ENCODE data around the gene EDAR.

DNA sequence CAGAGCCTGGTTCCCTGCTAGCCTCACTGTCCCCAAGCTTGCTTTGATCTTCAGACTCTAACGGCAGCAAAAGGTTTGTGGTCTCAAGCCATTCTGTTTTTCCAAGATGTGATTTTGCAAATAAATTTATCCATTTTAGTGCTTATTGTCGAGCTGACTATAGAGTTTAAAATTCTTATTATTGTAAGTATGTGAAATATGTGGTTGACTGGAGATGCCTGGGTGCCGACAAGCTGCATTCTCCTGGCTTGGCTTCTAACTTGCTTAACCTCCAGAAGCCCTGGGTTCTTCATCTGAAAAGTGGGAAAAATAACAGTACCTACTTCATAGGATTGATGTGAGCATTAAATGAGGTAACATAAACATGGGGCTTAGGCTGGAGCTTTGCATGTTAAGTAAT, 9.9 kb upstream of the EDAR start:
- TF ChIP-seq EZH2 (IDR thresholded peaks at IDR 0.05; ENCODE audit: borderline replicate concordance, control insufficient read depth, low read depth, low read length), result no peak
- TF ChIP-seq TBL1XR1 (IDR thresholded peaks at IDR 0.05; ENCODE audit: low read depth, low read length), result no peak
- TF ChIP-seq, protein P1, sequence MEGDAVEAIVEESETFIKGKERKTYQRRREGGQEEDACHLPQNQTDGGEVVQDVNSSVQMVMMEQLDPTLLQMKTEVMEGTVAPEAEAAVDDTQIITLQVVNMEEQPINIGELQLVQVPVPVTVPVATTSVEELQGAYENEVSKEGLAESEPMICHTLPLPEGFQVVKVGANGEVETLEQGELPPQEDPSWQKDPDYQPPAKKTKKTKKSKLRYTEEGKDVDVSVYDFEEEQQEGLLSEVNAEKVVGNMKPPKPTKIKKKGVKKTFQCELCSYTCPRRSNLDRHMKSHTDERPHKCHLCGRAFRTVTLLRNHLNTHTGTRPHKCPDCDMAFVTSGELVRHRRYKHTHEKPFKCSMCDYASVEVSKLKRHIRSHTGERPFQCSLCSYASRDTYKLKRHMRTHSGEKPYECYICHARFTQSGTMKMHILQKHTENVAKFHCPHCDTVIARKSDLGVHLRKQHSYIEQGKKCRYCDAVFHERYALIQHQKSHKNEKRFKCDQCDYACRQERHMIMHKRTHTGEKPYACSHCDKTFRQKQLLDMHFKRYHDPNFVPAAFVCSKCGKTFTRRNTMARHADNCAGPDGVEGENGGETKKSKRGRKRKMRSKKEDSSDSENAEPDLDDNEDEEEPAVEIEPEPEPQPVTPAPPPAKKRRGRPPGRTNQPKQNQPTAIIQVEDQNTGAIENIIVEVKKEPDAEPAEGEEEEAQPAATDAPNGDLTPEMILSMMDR (IDR thresholded peaks at IDR 0.05 in 2 of 3, conservative IDR thresholded peaks at IDR 0.05 in 1 of 3; ENCODE audit: control insufficient read depth in 2 of 3, extremely low read depth in 1 of 3, insufficient read depth in 1 of 3, low read depth in 3 of 3, low read length in 3 of 3), result no peak
- TF ChIP-seq YY1 (IDR thresholded peaks at IDR 0.05; ENCODE audit: low read depth, low read length), result no peak
- no peak for TF ChIP-seq TAF1 (IDR thresholded peaks at IDR 0.05; ENCODE audit: borderline replicate concordance, low read depth, low read length)
- no peak for TF ChIP-seq SP1 (IDR thresholded peaks at IDR 0.05; ENCODE audit: low read depth, low read length)
- no peak for TF ChIP-seq EGR1 (IDR thresholded peaks at IDR 0.05; ENCODE audit: borderline replicate concordance in 1 of 2, low read depth in 2 of 2, low read length in 2 of 2)
- no peak for TF ChIP-seq POLR2A (IDR thresholded peaks at IDR 0.05; ENCODE audit: low read depth, low read length)
- no peak for TF ChIP-seq RCOR1 (conservative IDR thresholded peaks at IDR 0.05; ENCODE audit: low read depth, low read length)
